HFF-Myc (cell line): ENCODE measurements around the gene POLN.

Source experiments
- DNase-seq: peaks from one replicate; pipeline ENCODE4 v3.0.0-alpha.2; 2011; ENCODE audit warnings: low read depth; ENCODE audit errors: extremely low read depth
- H3K4me3 ChIP-seq: replicated peaks from 2 replicates; pipeline ENCODE4 v1.5.1; 2011; ENCODE audit warnings: low read depth, mild to moderate bottlenecking, control low read depth, low read length
- CTCF ChIP-seq: IDR thresholded peaks from 2 replicates; pipeline ENCODE4 v1.5.1; 2012; ENCODE audit warnings: mild to moderate bottlenecking, low read depth, low read length, control low read depth; ENCODE audit errors: missing control alignments

The POLN gene

GRCh38 chr4:2045518-2045951 is 196.4 kb downstream of the POLN start:
- no peak for DNase-seq
- peak; percentile 52 for TF ChIP-seq CTCF
- no peak overlapping the region for H3K4me3 ChIP-seq

GRCh38 chr4:2044542-2045517 is 197.1 kb downstream of the POLN start:
- DNase-seq = no peak
- H3K4me3 ChIP-seq = no peak overlapping the region
- TF ChIP-seq CTCF = no peak

GRCh38 chr4:2044119-2044485 is 197.8 kb downstream of the POLN start:
- no peak for TF ChIP-seq CTCF
- DNase-seq = no peak
- no peak overlapping the region for H3K4me3 ChIP-seq

- no peak overlapping the region for H3K4me3 ChIP-seq
- no peak for TF ChIP-seq CTCF
- no peak for DNase-seq
These were observed 198.4 kb downstream of the POLN start for GRCh38 chr4:2043396-2044118.

GRCh38 chr4:2042947-2043395 is 198.9 kb downstream of the POLN start:
- no peak for TF ChIP-seq CTCF
- no peak for DNase-seq
- peak overlapping the region; percentile 53 for H3K4me3 ChIP-seq

GRCh38 chr4:2042204-2042946 is 199.5 kb downstream of the POLN start:
- no peak for TF ChIP-seq CTCF
- DNase-seq = no peak
- peak overlapping the region; percentile 53 for H3K4me3 ChIP-seq
